Measurements from ENCODE around the gene CNTNAP2.

DNA sequence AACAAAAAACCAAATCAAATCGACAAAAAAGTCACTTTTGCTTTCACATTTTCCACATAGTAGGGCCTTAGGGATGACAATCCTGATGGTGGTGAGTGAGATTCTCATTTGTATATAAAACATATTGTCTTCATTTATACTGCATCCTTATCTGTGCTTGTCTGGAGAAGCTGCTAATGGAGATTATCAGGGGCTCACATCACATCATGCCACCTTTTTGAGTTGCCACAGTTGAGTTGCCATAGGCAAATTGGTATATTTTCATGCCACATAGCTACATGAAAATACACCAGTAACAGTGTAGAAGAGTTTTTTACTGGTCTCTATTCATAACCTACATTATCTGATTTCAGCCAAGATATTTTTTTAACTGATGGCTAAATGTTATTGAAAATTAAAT, 85.3 kb downstream of the CNTNAP2 start:
- TF ChIP-seq ZNF384 (IDR thresholded peaks at IDR 0.05) (no peak), L3MBTL2 (conservative IDR thresholded peaks at IDR 0.05) (no peak), FOXA1 (IDR thresholded peaks at IDR 0.05) (no peak), SUZ12 (IDR thresholded peaks at IDR 0.05) (no peak), ARNT (IDR thresholded peaks at IDR 0.05) (no peak), FOXK2 (IDR thresholded peaks at IDR 0.05) (no peak), NFRKB (IDR thresholded peaks at IDR 0.05) (no peak), HDGF (IDR thresholded peaks at IDR 0.05; ENCODE audit: borderline replicate concordance) (no peak), ELF4 (IDR thresholded peaks at IDR 0.05) (no peak), TARDBP (IDR thresholded peaks at IDR 0.05) (no peak), SP1 (IDR thresholded peaks at IDR 0.05) (no peak), BHLHE40 (IDR thresholded peaks at IDR 0.05; ENCODE audit: borderline replicate concordance) (no peak)
- TF ChIP-seq, protein P1, sequence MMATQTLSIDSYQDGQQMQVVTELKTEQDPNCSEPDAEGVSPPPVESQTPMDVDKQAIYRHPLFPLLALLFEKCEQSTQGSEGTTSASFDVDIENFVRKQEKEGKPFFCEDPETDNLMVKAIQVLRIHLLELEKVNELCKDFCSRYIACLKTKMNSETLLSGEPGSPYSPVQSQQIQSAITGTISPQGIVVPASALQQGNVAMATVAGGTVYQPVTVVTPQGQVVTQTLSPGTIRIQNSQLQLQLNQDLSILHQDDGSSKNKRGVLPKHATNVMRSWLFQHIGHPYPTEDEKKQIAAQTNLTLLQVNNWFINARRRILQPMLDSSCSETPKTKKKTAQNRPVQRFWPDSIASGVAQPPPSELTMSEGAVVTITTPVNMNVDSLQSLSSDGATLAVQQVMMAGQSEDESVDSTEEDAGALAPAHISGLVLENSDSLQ (IDR thresholded peaks at IDR 0.05), result no peak
